Measurements from ENCODE around the gene TXNDC16. TPM values are rescaled to one million over a fixed set of nuclear protein-coding genes. Genes with fewer than 3 reads are reported as not detected.

The TXNDC16 gene
- total RNA-seq, 2 experiments from 2014 or later = 21.6 to 26.5 TPM

DNA sequence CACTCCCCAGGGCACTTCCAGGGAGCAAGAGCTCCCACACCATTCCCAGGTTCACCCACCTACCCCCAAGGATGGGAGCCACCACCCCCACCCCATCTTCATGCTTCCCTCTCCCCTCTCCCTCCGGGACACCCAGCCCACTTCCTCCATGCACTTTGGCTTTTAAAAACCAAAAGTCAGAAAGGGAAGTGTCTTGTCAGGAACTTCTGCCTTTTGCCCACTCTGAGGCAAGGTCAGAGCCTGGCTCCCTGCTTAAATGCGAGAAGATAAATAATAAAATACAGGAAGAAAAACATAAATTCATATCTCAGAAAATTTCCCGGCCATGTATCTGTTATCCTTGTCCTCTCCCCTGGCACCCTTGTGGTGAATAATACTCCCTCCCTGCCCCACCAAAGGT is 156.6 kb downstream of the TXNDC16 start:
- Histone ChIP-seq H3K9me2 (ENCODE audit: insufficient read depth, low read length) (no peaks in the 10 kb centered on the region), H2AFZ (ENCODE audit: low read length) (no peak overlapping the region), H3K27ac (ENCODE audit: low read depth, low read length, poor library complexity, severe bottlenecking) (no peak overlapping the region), H3K79me2 (ENCODE audit: insufficient read depth, low read depth, low read length) (no peaks in the 10 kb centered on the region), H3K9me3 (ENCODE audit: low read length) (no peaks in the 10 kb centered on the region), H3K4me2 (ENCODE audit: low read length) (no peak overlapping the region), H3K36me3 (ENCODE audit: insufficient read depth, low read length) (no peaks in the 10 kb centered on the region), H3K4me1 (ENCODE audit: insufficient read depth, low read length, poor library complexity, severe bottlenecking) (no peaks in the 10 kb centered on the region), H3K4me3 (ENCODE audit: low read depth, low read length, poor library complexity, severe bottlenecking) (no peak overlapping the region), H4K20me1 (ENCODE audit: insufficient read depth, low read length) (no peaks in the 10 kb centered on the region)
- no peak for DNase-seq (ENCODE audit: low spot score)
- BruUV-seq (replicated peaks) = no TSS peak
- TF ChIP-seq, protein P1, sequence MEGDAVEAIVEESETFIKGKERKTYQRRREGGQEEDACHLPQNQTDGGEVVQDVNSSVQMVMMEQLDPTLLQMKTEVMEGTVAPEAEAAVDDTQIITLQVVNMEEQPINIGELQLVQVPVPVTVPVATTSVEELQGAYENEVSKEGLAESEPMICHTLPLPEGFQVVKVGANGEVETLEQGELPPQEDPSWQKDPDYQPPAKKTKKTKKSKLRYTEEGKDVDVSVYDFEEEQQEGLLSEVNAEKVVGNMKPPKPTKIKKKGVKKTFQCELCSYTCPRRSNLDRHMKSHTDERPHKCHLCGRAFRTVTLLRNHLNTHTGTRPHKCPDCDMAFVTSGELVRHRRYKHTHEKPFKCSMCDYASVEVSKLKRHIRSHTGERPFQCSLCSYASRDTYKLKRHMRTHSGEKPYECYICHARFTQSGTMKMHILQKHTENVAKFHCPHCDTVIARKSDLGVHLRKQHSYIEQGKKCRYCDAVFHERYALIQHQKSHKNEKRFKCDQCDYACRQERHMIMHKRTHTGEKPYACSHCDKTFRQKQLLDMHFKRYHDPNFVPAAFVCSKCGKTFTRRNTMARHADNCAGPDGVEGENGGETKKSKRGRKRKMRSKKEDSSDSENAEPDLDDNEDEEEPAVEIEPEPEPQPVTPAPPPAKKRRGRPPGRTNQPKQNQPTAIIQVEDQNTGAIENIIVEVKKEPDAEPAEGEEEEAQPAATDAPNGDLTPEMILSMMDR (conservative IDR thresholded peaks at IDR 0.05; ENCODE audit: low read length) = no peak
- no peak for TF ChIP-seq EZH2phosphoT487 (IDR thresholded peaks at IDR 0.05; ENCODE audit: borderline replicate concordance, low read depth, low read length)
- CTCF ChIA-PET (ENCODE audit: unreplicated experiment) = no interaction called here
- POLR2A ChIA-PET = no interaction called here
- intact Hi-C loops (cut with micrococcal nuclease; ENCODE audit: unreplicated experiment) = no loop called here

DNA sequence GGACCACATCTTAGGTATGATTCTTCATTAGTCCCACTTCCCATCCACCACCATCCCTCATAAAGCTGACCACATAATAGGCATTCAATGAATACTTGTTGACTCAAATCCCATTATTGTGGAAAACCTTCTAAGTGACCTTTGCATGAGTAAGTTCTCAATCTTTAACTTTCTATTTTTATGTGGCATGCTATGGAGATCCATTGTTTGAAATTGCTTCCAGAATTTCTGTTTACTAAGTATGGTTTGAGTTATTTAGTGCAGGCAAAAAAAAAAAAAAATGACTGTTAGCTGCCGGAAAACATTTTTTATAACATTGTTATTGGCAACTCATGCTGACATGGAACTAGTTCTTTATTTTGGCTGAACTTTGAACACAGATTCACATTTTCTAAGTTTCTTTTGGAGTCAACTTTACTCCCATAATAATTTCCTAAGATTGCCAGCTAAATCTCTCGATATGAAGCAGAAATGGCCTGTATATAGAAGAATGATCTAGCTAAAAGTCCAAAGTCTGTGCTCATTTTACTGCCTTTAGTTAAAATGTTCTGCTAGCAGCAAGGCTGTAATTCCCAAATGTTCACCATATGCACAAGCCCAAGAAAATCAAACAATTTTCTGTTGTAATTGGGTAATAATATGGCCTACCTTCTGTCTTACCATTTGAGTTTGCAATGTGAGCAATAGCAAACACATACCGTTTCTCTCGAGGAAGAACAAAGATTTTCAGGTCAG is 160.3 kb downstream of the TXNDC16 start:
- ChIA-PET CTCF (ENCODE audit: unreplicated experiment) (no interaction called here), POLR2A (interaction anchor here (0.7 kb wide), 1 partner anchor 411 kb away, joined by 3 read pairs; no protein-coding TSS in a partner anchor)
- no peak overlapping the region for H3K4me3 ChIP-seq (ENCODE audit: low read depth, low read length, poor library complexity, severe bottlenecking)
- DNase-seq (ENCODE audit: low spot score) = no peak
- H3K36me3 ChIP-seq (ENCODE audit: insufficient read depth, low read length) = no peaks in the 10 kb centered on the region
- no peaks in the 10 kb centered on the region for H4K20me1 ChIP-seq (ENCODE audit: insufficient read depth, low read length)
- no peaks in the 10 kb centered on the region for H3K4me1 ChIP-seq (ENCODE audit: insufficient read depth, low read length, poor library complexity, severe bottlenecking)
- intact Hi-C loops (cut with micrococcal nuclease; ENCODE audit: unreplicated experiment) = no loop called here
- no peak overlapping the region for H2AFZ ChIP-seq (ENCODE audit: low read length)
- H3K79me2 ChIP-seq (ENCODE audit: insufficient read depth, low read depth, low read length) = no peaks in the 10 kb centered on the region
- no peak overlapping the region for H3K27ac ChIP-seq (ENCODE audit: low read depth, low read length, poor library complexity, severe bottlenecking)
- TF ChIP-seq, protein P1 (conservative IDR thresholded peaks at IDR 0.05; ENCODE audit: low read length) = no peak
- no peak for TF ChIP-seq EZH2phosphoT487 (IDR thresholded peaks at IDR 0.05; ENCODE audit: borderline replicate concordance, low read depth, low read length)
- no peaks in the 10 kb centered on the region for H3K9me3 ChIP-seq (ENCODE audit: low read length)
- no peaks in the 10 kb centered on the region for H3K9me2 ChIP-seq (ENCODE audit: insufficient read depth, low read length)
- no peak overlapping the region for H3K4me2 ChIP-seq (ENCODE audit: low read length)
- BruUV-seq (replicated peaks) = no TSS peak

Other genes starting within 250 kb of the TXNDC16 start
- gene PTGER2, start 238.2 kb downstream of the TXNDC16 start, total RNA-seq (2014; rRNA removed; shearing (Covaris generic)) = not detected in 2 replicates
- not detected in 2 replicates for gene PTGER2, start 238.2 kb downstream of the TXNDC16 start, total RNA-seq (2022)
- gene GPR137C, start 331 bp upstream of the TXNDC16 start, total RNA-seq (2014; rRNA removed; shearing (Covaris generic)) = 1.1 TPM in 2 replicates
- gene GPR137C, start 331 bp upstream of the TXNDC16 start, total RNA-seq (2022) = 3.2 and 3.9 TPM in 2 replicates
- 35.2 and 43.7 TPM in 2 replicates for gene ERO1A, start 143.1 kb upstream of the TXNDC16 start, total RNA-seq (2014; rRNA removed; shearing (Covaris generic))
- gene ERO1A, start 143.1 kb upstream of the TXNDC16 start, total RNA-seq (2022) = 63.6 and 71.5 TPM in 2 replicates
- gene PSMC6, start 154.7 kb upstream of the TXNDC16 start, total RNA-seq (2014; rRNA removed; shearing (Covaris generic)) = 82.8 and 85.4 TPM in 2 replicates
- 86.3 and 98.3 TPM in 2 replicates for gene PSMC6, start 154.7 kb upstream of the TXNDC16 start, total RNA-seq (2022)
- 4.7 and 7.6 TPM in 2 replicates for gene STYX, start 177.7 kb upstream of the TXNDC16 start, total RNA-seq (2014; rRNA removed; shearing (Covaris generic))
- 12.5 and 15.9 TPM in 2 replicates for gene STYX, start 177.7 kb upstream of the TXNDC16 start, total RNA-seq (2022)
- 13.3 and 15.5 TPM in 2 replicates for gene GNPNAT1, start 239.1 kb upstream of the TXNDC16 start, total RNA-seq (2014; rRNA removed; shearing (Covaris generic))
- 29.1 and 29.3 TPM in 2 replicates for gene GNPNAT1, start 239.1 kb upstream of the TXNDC16 start, total RNA-seq (2022)

Measured in OCI-LY7 (cell line).